ENCODE data around the gene IRX5.

The IRX5 gene

DNA sequence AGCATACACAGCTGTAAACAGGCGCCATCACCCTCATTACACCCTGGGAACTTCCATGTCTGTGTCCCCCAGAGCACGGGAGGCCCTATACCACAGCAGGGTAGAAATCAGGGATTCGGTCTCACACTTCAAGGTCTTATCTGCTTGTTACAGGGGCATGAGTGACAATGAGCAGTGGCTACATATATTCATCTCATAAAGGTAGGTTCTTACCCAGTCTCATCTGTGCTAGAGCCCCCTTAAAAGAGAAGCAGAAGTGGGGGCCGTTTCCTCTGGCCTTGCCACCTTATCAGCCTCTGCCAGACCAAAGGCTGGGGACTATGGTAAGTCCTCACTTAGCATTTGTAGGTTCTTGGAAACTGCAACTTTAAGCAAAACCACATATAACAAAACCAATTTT lies 46.5 kb downstream of the IRX5 start:
- Mint-ChIP-seq H3K4me3 (no peak overlapping the region), H3K4me1 (ENCODE audit: low read depth) (no peaks in the 10 kb centered on the region), H3K27me3 (peaks cover 5% of the 10 kb centered on the region), H3K36me3 (ENCODE audit: low read depth) (no peaks in the 10 kb centered on the region), H3K9me3 (peaks cover 11% of the 10 kb centered on the region), H3K27ac (no peak overlapping the region)
- intact Hi-C loops (cut with micrococcal nuclease) = no loop called here

DNA sequence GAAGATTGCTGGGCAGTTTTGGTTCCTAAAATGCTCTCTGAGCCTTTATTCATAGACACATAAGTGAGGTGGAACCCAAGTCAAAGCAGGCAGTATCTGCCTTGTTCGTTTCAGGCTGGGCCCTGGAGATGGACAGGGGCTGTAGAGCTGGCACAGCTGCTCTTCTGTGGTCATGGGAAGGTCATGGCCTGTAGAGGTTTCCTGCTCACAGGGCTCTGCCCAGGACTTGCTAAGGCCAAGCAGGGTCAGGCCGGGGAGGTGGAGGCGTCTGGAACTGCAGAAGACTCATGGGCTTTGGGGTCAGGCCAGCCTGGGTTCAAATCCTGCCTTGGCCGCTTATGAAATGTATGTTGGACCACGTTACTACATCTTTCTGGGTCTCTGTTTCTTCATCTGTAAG lies 50.2 kb downstream of the IRX5 start:
- H3K9me3 Mint-ChIP-seq = no peaks in the 10 kb centered on the region
- no peaks in the 10 kb centered on the region for H3K4me1 Mint-ChIP-seq (ENCODE audit: low read depth)
- H3K36me3 Mint-ChIP-seq (ENCODE audit: low read depth) = no peaks in the 10 kb centered on the region
- intact Hi-C loops (cut with micrococcal nuclease) = no loop called here
- no peak overlapping the region for H3K27ac Mint-ChIP-seq
- no peaks in the 10 kb centered on the region for H3K27me3 Mint-ChIP-seq
- no peak overlapping the region for H3K4me3 Mint-ChIP-seq

Measured in dendritic cell treated with granulocyte-macrophage colony-stimulating factor and Interleukin-4, amounts not matched to agents 40 ng/mL and 50 ng/mL, for 4 days (primary cell).